ENCODE data around the gene ABCC12.
A peak's percentile ranks its signal among the peaks of the same experiment; 100 is the strongest.
"Not testable (repeated sequence)": the region's sequence is repeated elsewhere in the genome, so short reads cannot be mapped to it uniquely, and the experiment has no call there.

Gene ABCC12

GRCh38 chr16:48188449-48189102 lies 32.8 kb upstream of the ABCC12 start:
- Histone ChIP-seq H3K27ac (peak overlapping the region in 9 of 11 experiments; percentile 46 to 78 (median 73); a peak in 17 of 22 replicates), H3K27me3 (no peaks in the 10 kb centered on the region), H3K4me2 (peak overlapping the region; percentile 1 to 73 (median 57); a peak in 19 of 22 replicates), H3K4me1 (peaks cover 8 to 30% (median 21%) of the 10 kb centered on the region in 10 experiments; a peak in 17 of 20 replicates), H4K20me1 (no peaks in the 10 kb centered on the region), H3K9ac (peak overlapping the region in 7 of 11 experiments; percentile 15 to 46 (median 32); a peak in 9 of 22 replicates), H3K36me3 (no peaks in the 10 kb centered on the region), H3K9me3 (replicated peaks in 1 of 11) (peaks cover 0 to 19% (median 10%) of the 10 kb centered on the region in 11 experiments; a peak in 12 of 22 replicates), H3K4me3 (no peak overlapping the region; a peak in 1 of 20 replicates)
- TF ChIP-seq Cebpa-rat (IDR thresholded peaks at IDR 0.05) = peak; percentile 28 to 96 (median 84); a peak in 17 of 22 replicates

GRCh38 chr16:48187779-48188178 lies 32.0 kb upstream of the ABCC12 start:
- H4K20me1 ChIP-seq = no peaks in the 10 kb centered on the region
- H3K4me1 ChIP-seq = peaks cover 8 to 33% (median 21%) of the 10 kb centered on the region in 10 experiments; a peak in 18 of 20 replicates
- no peaks in the 10 kb centered on the region for H3K27me3 ChIP-seq
- H3K36me3 ChIP-seq = no peaks in the 10 kb centered on the region
- no peak overlapping the region for H3K4me3 ChIP-seq
- no peak for TF ChIP-seq Cebpa-rat (IDR thresholded peaks at IDR 0.05)
- peak overlapping the region in 9 of 11 experiments; percentile 30 to 73 (median 60); a peak in 15 of 22 replicates for H3K4me2 ChIP-seq
- peaks cover 0 to 19% (median 10%) of the 10 kb centered on the region in 11 experiments; a peak in 12 of 22 replicates for H3K9me3 ChIP-seq (replicated peaks in 1 of 11)
- peak overlapping the region in 9 of 11 experiments; percentile 29 to 78 (median 73); a peak in 16 of 22 replicates for H3K27ac ChIP-seq
- peak overlapping the region in 3 of 11 experiments; percentile 16 to 46 (median 32); a peak in 4 of 22 replicates for H3K9ac ChIP-seq

DNA sequence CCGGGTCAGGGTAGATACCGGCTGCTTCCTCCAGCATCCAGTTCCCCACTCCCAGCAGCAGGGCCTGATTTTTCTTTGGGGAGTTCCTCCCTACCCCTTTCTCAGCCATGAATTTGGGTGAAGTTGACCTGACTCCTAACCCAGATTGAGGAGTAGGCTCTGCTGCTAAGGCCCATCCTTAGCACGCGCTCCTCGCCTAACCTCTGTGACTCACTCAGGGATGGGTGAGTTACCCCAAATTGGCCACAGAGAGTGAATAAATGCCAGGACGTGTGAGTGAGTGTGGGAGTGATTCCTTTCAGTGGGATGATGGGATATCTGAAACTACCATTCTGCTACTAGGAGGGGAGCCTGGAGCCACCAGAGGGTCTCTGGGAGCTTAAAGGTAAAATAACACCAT lies 28.9 kb upstream of the ABCC12 start:
- Histone ChIP-seq H3K27ac (no peak overlapping the region), H3K9me3 (replicated peaks in 1 of 11) (peaks cover 0 to 26% (median 10%) of the 10 kb centered on the region in 11 experiments; a peak in 13 of 22 replicates), H3K4me1 (peaks cover 8 to 36% (median 20%) of the 10 kb centered on the region in 10 experiments; a peak in 18 of 20 replicates), H3K4me3 (no peak overlapping the region), H4K20me1 (no peaks in the 10 kb centered on the region), H3K36me3 (no peaks in the 10 kb centered on the region), H3K9ac (no peak overlapping the region), H3K4me2 (no peak overlapping the region), H3K27me3 (no peaks in the 10 kb centered on the region)
- no peak for TF ChIP-seq Cebpa-rat (IDR thresholded peaks at IDR 0.05)

DNA sequence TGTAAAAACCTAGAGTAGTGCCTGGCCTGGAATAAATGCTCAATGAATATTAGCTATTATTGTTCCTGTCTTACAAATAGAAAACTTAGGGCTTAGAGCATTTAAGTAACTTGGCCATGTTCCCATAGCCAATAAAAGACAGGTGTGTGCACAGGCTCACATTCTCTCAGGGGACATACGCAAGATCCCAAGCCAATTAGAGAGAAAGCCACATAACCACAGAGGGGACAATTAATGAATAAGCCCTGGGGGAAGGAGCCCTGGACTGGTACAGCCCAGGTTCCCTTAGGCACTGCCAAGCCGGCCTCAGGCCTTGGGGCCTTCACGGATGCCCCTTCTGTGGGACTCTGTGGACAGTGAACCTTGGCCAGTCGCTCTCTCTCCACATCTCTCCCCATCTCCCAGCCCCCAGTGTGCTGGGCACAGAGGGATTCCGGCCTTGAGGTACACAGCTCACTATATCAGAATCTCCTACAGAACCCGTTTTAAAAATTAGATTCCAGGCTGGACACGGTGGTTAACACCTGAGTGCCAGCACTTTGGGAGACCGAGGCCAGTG lies 27.3 kb upstream of the ABCC12 start:
- Histone ChIP-seq H3K4me2 (no peak overlapping the region), H3K9me3 (replicated peaks in 1 of 11) (peaks cover 0 to 15% (median 3%) of the 10 kb centered on the region in 11 experiments; a peak in 11 of 22 replicates), H3K4me1 (peaks cover 0 to 20% (median 5%) of the 10 kb centered on the region in 10 experiments; a peak in 17 of 20 replicates), H3K4me3 (no peak overlapping the region), H3K9ac (no peak overlapping the region), H3K27ac (no peak overlapping the region), H4K20me1 (no peaks in the 10 kb centered on the region), H3K27me3 (no peaks in the 10 kb centered on the region), H3K36me3 (no peaks in the 10 kb centered on the region)
- no peak for TF ChIP-seq Cebpa-rat (IDR thresholded peaks at IDR 0.05)

DNA sequence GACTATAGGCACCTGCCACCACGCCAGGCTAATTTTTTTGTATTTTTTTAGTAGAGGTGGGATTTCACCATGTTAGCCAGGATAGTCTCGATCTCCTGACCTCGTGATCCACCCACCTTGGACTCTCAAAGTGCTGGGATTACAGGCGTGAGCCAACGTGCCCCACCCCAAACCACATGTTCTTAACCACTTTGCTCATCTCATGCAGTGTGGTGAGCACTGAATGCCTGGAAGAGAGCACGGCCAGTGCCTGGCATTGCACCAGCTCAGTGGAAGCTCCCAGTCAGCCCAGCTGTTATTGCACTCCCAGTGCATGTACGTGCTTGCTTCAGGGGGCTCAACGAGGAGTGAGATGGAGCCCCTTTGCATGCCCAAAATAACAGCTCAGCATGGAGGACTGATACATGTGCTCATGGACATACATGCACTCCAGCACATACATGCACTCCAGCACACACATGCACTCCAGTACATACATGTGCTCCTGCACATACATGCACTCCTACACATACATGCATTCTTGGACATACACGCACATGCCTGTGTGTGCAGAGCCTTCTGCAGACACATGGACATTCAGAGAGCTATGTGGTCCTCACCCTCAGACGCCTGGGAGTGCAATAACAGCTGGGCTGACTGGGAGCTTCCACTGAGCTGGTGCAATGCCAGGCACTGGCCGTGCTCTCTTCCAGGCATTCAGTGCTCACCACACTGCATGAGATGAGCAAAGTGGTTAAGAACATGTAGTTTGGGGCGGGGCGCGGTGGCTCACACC lies 26.1 kb upstream of the ABCC12 start:
- not testable (repeated sequence) for H3K4me1 ChIP-seq; H3K4me2 ChIP-seq; H3K27me3 ChIP-seq; H3K36me3 ChIP-seq; H3K9ac ChIP-seq; H4K20me1 ChIP-seq; H3K4me3 ChIP-seq; H3K27ac ChIP-seq; H3K9me3 ChIP-seq (replicated peaks in 1 of 11)

- Histone ChIP-seq H3K36me3 (no peaks in the 10 kb centered on the region), H3K27me3 (no peaks in the 10 kb centered on the region), H3K9me3 (replicated peaks in 1 of 11) (peaks cover 0 to 9% (median 0%) of the 10 kb centered on the region in 11 experiments; a peak in 2 of 22 replicates), H3K4me2 (no peak overlapping the region), H3K4me1 (peaks cover 0 to 9% (median 0%) of the 10 kb centered on the region in 10 experiments; a peak in 4 of 20 replicates), H4K20me1 (no peaks in the 10 kb centered on the region), H3K27ac (no peak overlapping the region), H3K9ac (no peak overlapping the region), H3K4me3 (no peak overlapping the region)
- no peak for TF ChIP-seq Cebpa-rat (IDR thresholded peaks at IDR 0.05)
Measured at GRCh38 chr16:48180868-48181480, 25.2 kb upstream of the ABCC12 start.

DNA sequence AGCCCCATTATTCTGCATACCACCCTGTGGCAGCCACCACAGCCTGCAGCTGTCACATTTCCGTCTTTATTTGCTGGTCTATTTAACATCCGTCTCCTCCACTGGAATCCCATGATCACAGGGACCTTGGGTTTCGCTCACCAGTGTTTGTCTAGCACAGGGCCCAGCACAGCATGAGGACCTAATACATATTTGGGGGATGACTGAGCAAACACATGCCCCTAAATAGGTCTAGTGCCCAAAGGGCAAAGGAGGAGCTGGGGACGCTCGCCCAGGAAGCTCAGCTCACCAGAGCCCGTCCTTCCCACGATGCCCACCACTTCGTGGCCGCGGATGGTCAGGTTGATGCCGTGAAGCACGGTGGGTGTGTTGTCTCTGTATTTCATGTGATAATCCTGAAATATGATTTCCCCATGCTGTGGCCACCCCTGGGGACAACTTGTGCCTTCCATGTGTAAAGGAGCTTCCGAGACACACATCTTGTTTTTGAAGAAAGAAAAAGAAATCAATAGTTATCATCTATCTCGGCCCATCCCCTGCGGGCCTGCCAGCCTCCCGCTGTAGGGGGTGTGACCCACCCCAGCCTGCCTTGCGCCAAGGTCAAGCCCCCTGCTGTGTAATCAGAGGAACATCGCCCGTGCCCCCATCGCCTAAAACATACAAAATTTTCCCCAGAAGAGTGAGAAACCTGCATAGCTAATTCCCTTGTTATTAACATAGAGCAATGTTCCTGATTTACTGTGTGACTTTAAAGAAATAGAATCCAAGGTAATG lies 21.0 kb upstream of the ABCC12 start:
- H3K4me1 ChIP-seq = peaks cover 0 to 3% (median 0%) of the 10 kb centered on the region in 10 experiments; a peak in 1 of 20 replicates
- H3K4me2 ChIP-seq = no peak overlapping the region
- no peaks in the 10 kb centered on the region for H3K27me3 ChIP-seq

DNA sequence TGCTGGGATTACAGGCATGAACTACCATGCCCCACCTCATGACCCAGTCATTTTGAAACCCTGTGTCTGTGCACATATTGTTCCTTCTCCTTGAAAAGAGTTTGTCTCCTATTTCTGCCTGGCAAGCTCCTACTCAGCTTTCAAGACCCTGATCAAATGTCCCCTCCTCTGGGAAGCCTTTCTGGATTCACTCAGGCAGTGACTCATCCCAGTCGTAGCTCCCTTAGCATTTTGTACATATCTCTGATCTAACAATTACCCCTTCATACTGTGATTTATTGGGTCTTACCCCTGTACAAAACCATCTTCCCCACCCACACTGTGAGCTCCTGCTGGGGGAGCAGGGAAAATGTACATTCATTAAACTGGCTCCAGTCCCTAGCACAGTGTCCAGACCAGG lies 18.1 kb upstream of the ABCC12 start:
- Histone ChIP-seq H3K4me2 (no peak overlapping the region), H3K4me3 (no peak overlapping the region), H3K27ac (no peak overlapping the region), H4K20me1 (no peaks in the 10 kb centered on the region), H3K27me3 (no peaks in the 10 kb centered on the region), H3K36me3 (no peaks in the 10 kb centered on the region), H3K4me1 (no peaks in the 10 kb centered on the region), H3K9ac (no peak overlapping the region), H3K9me3 (replicated peaks in 1 of 11) (no peaks in the 10 kb centered on the region)
- no peak for TF ChIP-seq Cebpa-rat (IDR thresholded peaks at IDR 0.05)

More for the DNA sequence above, 21.0 kb upstream of the ABCC12 start:
- Histone ChIP-seq H3K36me3 (no peaks in the 10 kb centered on the region), H3K27ac (no peak overlapping the region), H3K4me3 (no peak overlapping the region), H3K9ac (no peak overlapping the region), H3K9me3 (replicated peaks in 1 of 11) (peaks cover 0 to 9% (median 0%) of the 10 kb centered on the region in 11 experiments; a peak in 2 of 22 replicates), H4K20me1 (no peaks in the 10 kb centered on the region)
- no peak for TF ChIP-seq Cebpa-rat (IDR thresholded peaks at IDR 0.05)

All from BLaER1 treated with 17β-estradiol and CSF1 and Interleukin-3, amounts not matched to agents 10 nM and 100 nM (cell line).